HG02610 (cell line): ENCODE measurements around the gene MZT1.
A peak's percentile ranks its signal among the peaks of the same experiment; 100 is the strongest.
"Not testable (repeated sequence)": the region's sequence is repeated elsewhere in the genome, so short reads cannot be mapped to it uniquely, and the experiment has no call there.

Experiments
- ATAC-seq: cut with Tn5 transposase; IDR thresholded peaks from one replicate; pipeline ENCODE4 v1.9.1; 2021; ENCODE audit warnings: mild to moderate bottlenecking, moderate library complexity; ENCODE audit not compliant: unreplicated experiment

MZT1 gene

DNA sequence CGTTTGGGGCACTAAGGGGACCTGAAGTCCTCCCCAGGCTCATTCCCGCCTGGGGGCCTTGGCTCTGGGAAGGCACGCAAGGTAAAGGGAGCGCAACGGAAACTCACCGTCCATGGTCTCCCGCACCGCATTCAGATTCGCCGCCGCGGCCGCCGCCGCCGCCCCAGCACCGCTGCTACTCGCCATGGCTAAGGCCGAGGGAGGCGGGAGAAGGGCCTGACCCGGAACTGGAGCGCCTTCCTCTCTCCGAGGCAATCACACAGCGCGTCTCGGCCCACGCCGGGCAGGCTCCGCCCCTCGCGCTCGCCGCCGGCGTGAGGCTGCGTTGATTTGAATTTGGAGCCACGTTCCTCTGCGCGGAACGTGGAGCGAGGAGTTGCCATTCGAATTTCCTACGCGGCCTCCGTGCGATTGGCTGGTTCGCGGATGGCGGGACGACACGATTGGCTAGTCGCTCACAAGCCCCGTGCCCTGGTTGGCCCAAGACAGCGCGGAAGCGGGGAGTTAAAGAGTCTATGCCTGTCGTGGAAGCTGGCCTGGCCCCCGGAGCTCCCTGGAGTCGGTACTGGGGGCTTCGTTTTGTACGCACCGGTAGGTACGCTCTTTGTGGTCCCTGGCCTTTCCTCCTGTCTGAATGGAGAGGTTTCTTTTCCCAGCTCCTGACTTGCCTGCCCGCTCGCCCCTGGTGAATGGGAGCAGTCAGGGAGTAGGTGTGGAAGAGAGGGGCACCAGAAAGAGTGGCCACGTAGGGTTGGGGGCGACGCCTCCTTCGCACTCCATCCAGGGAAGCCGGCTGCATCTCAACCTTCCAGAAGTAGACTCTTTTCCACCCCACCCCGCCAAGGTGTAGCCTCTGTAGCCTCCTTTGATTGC, at the start of gene MZT1, which contains the start of gene BORA:
Gene MZT1, minus strand, starts transcription at position 213 of the 873 bp plus-strand sequence. Its CDS starts 27 bp downstream, at position 186.
Gene BORA, plus strand, starts transcription at position 507 of the 873 bp plus-strand sequence. CDS start 1,018 bp downstream, outside the sequence.
- peak; percentile 97 for ATAC-seq

DNA sequence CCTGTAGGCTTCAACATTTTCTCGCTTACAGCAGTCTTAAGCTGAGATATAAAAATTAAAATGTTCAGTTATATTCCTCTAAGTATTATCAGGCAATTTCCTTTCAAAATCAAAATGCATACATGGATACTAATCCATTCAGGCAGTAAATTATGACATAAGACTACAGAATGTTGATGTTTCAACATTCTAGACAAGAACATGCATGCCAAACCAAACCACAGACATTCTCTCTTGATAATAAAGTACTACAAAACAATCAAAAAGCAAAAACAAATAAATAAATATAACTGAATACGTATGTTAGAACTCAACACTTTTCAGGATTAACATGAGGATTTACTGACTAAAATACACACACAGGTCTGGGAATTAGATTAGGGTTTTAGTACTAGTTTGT, 46.6 kb upstream of the MZT1 start:
- no peak for ATAC-seq

GRCh38 chr13:72763411-72763810, 36.0 kb upstream of the MZT1 start:
- no peak for ATAC-seq

DNA sequence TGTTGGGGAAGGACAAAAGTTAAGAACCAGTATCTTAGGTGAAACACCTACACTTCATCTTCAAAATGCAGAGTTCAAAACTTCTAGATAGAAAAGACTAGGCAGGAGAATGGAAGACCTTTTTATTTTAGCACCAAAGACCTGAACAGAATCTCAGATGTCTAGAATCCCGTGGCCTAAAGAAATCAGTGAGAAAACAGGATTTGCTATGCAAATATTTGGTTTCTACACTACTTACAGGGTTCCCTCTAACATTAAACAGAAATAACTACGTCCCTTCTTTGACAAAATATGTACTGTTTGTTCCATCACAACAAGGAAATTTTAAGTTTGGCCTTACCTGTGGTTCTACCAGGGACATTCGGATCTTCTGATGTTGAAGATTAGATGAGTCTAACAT, 32.8 kb upstream of the MZT1 start:
- no peak for ATAC-seq

- no peak for ATAC-seq
Measured at GRCh38 chr13:72757792-72758535, 30.5 kb upstream of the MZT1 start.

DNA sequence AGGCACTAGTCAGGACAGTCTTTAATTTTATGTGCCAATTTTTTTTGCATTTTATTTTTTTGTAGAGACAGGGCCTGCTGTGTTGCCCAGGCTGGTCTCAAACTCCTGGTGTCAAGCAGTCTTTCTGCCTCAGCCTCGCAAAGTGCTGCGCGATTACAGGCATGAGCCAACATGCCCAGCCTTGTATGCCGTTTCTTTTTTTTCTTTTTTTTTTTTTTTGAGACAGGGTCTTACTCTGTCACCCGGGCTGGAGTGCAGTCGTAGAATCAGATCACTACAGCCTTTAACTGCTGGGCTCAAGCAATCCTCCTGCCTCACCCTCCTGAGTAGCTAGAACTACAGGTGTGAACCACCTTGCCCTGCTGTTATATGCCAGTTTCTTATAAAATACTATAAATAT, 26.7 kb upstream of the MZT1 start:
- no peak for ATAC-seq

DNA sequence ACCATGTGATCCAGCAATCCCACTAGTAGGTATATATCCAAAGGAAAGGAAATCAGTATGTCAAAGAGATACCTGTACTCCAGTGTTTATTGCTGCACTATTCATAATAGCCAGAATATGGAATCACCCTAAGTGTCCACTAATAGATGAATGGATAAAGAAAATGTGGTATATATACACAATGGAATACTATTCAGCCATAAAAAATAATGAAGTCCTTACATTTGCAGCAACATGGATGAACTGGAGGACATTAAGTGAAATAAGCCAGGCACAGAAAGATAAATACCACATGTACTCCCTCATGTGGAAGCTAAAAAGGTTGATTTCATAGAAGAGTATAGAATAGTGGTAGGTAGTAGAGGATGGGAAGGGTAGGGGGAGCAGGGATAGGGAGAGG, 23.8 kb upstream of the MZT1 start:
- ATAC-seq, result no peak

DNA sequence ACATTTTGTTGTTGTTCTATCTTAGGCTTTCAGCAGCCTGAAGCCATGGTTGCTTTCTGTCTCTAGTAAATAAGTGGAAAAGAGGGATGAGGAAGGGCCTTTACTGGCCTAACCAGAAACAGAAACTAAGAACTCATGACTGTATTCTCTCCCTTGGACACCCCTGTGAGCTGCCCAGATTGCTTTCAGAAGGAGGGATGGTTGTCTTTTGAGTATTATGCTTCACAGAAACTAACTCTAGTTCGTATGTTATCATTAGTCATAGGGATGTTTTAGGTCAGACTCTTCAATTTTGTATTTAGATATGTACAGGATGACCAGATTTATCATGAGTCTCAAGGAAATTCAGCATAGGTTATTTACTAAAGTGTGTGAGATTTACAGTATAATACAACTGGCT, 17.8 kb upstream of the MZT1 start:
- ATAC-seq, result peak; percentile 79

GRCh38 chr13:72740015-72740414, 12.6 kb upstream of the MZT1 start:
- no peak for ATAC-seq

DNA sequence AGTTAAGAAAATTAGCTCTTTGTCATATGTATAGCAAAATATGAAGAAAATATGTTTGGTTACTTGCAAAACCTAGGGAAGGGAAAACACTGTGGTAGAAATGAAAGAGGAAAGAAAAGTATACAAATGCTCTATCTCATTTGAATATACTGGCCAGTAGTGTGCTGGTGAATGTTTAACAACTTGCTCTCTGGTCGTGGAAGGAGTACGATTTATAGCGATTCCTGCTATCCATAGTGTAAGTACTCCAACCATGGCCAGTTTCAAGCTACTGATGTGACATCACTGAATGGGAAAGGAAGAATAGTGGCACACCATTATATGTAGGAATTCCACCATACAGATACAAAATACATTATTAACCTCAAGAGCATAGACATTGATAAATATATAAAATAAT, 9.6 kb upstream of the MZT1 start:
- ATAC-seq, result no peak

DNA sequence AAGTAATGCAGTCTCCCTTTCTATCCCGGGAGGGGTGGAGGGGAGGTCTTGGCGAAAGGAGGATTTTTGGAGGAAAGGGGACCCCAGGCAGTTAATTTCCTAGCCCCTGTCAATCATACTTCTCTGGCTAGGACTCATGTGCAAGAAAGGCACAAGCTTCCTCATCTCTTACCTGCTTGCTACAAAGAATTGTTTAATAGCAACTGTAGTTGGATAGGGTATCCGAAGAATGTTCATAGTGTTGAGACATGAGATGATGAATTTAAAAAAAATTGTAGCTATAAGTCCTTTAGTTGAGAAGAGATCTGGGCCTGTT, 819 bp upstream of the MZT1 start:
- no peak for ATAC-seq

GRCh38 chr13:72726726-72727416, 558 bp downstream of the MZT1 start:
- peak; percentile 20 for ATAC-seq

- not testable (repeated sequence) for ATAC-seq
Measured at GRCh38 chr13:72726185-72726584, 1.2 kb downstream of the MZT1 start.

DNA sequence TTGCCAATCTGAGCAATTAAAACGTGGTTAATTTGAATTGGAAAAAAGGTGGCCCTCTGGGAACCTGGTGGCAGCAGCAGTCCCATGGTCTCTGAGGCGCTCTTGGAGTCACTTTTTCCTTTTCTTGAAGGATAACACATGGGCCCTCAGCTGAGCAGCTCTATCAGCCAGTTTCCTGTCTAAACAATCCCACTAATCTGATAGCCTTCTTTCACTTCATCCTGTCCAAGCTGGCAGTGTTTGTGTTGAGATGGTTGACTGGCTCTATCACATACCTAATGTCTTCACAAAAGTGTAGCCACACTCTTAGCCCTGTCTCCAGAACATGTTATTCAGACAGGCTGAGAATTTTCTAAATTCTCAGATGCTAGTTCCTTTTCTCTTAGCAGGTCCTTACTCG, 10.7 kb downstream of the MZT1 start:
- no peak for ATAC-seq

- no peak for ATAC-seq
Measured at GRCh38 chr13:72700509-72700908, 26.9 kb downstream of the MZT1 start.

GRCh38 chr13:72698164-72698563, 29.3 kb downstream of the MZT1 start:
- no peak for ATAC-seq

- no peak for ATAC-seq
Measured at GRCh38 chr13:72696579-72696978, 30.9 kb downstream of the MZT1 start.

GRCh38 chr13:72694314-72694713, 33.1 kb downstream of the MZT1 start:
- ATAC-seq, result no peak

DNA sequence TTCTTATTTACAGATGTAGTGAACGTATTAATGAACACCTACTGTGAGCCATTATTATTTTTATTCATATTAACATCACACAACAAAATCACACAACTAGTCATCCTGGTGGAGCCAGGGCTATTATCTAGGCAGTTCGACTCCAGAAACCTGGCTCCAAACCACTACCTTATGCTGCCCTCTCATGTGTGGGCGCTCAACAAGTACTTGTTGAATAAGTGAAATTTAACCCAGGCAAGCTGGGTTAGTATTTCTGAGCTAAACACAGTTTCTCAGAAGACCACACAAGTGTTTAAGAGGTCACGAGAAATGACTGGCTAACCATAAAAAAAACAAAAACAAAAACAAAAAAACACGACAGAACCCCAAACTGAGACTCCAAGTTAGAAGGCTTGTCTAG, 33.6 kb downstream of the MZT1 start:
- no peak for ATAC-seq

GRCh38 chr13:72692884-72693514, 34.4 kb downstream of the MZT1 start:
- no peak for ATAC-seq

DNA sequence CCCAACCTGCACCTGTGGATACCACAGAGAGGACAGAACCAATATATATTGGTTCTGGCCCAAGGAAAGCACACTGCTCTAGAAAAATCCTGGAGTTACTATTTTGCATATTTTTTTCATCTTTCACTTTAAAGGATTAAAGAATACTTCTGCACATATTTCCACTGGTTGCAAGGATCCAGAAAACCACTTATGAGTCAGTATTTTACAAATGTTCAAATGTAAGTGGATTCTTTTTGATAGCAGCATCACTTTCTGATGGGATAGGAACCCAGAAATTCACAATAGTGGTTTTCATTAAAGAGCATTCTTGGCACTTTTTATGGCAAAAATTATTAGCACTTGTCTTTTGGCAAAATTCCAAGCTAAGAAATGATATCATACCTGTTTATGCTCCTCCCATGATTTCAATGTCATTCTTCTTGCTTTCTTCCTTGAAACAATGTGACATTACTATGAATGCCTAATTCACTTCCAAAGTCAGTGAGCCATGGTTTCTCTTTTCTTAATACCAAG, 38.2 kb downstream of the MZT1 start:
- no peak for ATAC-seq
